ENCODE results near the gene SNAI3.

Gene SNAI3

DNA sequence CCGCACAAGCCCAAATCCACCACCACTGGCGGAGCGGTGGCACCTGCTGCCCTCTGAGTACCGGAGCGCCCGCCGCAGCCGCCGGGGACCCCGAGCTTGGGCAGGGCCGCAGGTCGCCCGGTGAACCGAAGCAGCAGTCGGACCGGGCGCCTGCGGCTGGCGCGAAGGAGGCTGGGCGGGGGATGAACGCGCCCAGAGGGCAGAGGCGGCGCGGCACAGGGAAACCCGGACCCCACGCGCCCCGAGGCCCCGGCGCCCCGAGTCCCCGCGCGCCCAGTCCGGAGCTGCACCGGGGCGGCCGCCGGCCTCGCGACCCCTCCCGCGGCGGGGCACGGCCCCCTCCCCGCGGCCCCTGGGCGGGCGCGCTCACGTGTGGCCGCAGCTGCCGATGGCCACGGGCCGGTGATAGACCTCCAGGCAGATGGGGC is 19.5 kb upstream of the SNAI3 start:
- no peak for DNase-seq (ENCODE audit: low spot score)

DNA sequence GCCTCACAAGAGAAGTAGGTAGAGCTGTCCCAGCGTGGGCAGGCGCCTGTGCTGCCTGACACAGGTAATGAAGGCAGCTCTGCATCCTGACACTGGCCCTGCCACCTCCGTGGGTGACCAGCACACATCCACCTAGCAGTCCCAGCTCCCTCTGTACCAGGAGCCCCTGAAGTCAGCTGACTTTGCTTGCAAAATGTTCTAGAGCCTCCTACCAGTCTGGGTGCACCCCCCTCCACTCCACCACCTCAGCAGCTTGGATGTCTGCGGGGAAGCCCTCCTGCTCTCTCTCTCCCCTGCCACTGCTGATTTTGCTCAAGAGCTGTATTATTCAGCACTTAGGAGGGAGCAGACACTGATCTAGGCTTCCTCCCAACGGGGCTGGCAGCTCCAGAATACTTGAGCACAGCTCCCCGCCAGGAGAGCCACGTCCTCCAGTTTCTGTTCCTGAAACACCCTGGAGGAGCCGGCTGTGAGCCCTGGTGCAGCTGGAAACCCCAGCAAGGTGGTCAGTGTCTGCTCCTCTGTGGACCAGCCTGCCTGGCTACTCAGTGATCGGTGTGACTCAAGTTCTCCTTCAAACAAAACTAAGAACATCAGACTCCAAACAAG is 18.9 kb upstream of the SNAI3 start:
- no peak for DNase-seq (ENCODE audit: low spot score)

DNA sequence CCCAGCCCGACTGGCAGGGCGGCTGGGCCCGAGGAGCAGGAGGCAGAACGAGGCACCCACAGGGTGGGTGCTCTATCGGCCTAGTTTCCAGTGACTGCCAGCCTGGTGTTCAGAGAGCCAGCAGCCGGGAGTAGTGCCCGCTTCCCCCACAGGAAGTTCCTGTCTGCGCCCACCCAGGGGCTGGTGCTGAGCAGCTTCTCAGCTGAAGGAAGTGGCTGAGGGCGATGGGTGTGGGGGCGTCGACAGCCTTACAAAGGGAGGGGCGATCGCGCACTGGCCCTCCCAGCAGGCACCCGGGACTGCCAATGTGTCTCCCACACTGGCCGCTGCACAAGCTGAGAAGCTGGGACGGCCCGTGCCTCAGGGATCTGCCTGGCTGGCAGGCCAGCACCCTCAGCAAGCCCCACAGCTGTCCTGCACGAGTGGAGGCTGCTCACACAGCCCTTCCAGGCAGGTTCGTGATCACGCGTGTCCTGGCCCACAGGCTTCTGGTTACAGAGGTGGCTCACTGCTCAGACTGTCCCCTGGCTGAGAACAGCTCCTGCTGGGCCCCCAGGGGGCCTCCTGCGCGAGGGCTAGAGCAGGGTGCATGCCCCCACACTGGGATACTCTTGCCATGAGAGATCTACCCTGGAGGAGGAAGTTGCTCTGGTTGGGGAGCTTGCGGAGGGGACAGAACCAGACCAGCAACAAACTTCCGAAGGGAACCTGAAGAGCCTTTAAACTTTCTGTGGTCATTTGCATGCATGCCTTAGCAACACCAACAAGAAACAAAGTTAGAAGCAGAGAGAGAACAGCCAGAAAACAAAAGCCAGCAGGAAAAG is 17.4 kb upstream of the SNAI3 start:
- no peak for DNase-seq (ENCODE audit: low spot score)

DNA sequence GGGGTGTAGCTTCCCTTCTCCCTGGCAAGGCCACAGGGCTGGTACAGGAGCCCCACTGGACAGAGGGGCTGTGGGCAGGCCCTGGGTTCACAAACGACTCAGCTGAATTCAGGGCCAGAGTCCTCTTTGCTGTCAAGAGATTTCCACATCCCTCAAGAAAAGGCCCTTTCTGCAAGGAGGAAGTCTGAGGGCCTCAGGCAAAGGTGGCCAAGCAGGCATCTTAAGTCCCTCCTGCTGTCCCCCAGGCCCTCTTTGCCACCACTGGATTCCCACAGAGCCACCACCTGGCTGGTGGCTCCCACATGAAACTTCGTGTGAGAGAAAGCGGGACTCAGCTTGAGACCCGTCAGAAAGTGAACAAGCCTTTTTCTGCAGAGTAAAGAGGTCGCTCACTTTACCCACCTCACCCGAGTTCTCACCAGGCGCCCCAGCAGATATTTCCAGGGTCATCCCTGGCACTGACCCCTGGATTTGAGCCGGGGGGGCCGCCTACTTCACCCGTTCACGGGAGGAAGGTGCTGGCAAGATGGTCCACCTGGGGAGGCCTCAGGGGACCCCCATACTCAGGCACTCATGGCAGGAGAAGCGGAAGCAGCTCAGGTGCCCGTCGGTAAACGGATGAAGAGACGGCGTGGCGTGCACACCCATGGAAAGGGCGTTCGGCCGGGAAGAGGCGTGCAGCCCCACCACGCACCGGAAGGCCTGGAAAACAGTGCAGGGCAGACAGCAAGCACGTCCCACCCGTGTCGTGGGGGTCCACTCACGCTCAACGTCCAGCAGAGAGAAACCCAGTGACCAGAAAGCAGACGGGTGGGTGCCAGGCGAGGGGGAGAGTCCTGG is 16.3 kb upstream of the SNAI3 start:
- DNase-seq (ENCODE audit: low spot score), result no peak

DNA sequence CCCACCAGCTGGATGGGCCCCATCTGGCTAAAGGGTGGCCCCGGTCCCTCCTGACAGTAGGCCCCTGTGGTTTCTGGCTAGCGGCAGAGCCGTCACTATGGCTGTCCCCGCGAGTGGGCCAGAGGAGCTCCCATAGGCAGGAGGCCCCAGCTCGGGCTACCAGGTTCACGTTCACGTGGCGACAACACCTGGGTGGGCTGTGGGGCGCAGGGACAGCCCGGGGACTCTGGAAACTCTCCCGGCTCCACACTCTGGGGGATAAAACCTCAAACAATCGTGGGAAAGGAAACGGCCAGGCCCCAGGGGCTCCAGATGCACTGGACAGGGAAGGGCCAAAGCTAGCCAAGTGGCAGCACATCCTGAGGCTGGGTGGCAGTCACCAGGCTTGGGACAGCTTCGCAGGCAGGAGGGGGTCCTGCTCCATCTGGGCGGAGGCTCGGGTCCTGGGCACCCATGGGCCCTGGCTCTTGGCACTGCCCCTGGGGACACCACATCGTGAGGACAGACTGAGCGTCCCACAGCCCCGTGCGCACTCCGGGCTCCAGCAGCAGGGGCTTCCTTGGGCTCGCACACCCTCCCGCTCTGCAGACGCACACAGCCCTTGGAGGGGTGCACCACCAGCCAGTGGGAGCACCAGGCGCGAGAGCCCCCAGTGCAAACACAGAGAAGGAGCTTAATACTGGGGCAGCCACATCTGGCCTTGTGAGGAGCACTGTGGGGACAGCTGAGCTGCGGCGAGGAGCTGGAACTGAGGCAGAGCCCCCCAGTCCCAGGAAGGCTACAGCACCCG is 15.5 kb upstream of the SNAI3 start:
- DNase-seq (ENCODE audit: low spot score), result no peak

DNA sequence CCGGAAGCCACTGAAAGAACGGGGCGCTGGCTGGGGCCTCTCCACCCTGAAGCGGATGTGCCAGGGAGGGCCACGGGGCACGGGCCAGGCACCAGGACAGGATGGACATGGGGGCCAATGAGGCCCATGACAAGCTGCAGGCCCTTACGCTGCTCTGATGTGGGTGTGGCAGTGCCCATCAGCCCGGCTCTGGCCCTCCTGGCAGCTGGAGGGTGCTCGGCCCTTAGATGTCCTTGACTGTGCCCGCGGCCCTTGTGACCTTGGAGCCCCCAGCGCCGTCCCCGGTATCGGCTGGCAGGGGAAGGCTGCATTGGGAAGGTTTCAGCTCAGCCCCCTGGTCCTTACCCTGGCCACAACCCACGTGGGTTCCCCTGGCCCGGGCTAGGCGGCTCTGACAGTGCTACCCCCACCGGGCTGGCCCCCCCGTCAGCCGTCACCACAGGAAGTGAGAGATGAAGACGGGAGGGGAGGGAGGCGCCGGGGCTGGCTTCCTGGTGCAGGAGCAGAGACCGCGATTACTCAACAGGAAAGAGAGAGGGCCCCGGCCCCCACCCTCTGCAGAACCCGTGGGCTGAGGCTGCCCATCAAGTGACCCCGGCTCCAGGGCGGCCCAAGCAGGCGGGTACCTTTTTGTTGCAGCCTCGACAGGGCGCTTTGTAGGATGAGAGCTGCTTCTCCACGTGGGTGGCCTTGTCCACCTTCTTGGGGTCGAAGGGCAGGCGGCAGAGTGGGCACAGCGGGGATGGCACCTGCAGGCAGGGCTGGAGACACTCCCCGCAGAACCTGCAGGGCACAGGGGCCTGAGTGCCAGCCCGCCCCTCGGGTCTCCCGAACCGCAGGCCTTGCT is 14.6 kb upstream of the SNAI3 start:
- DNase-seq (ENCODE audit: low spot score), result no peak

DNA sequence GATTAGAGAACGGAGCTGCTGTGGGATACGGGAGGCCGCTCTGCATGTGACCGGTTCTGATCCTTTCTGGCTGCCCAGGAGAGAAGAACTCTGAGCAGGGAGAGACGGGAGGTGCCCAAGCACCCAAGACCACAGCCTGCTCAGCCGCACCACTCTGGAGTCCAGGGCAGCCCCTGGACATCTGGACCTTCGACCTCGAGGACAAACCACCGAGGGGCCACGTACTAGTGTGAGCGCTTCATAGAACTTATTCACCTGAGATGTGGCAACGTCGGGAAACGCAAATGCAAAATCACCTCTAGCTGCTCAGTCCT is 14.0 kb upstream of the SNAI3 start:
- DNase-seq (ENCODE audit: low spot score), result no peak

DNA sequence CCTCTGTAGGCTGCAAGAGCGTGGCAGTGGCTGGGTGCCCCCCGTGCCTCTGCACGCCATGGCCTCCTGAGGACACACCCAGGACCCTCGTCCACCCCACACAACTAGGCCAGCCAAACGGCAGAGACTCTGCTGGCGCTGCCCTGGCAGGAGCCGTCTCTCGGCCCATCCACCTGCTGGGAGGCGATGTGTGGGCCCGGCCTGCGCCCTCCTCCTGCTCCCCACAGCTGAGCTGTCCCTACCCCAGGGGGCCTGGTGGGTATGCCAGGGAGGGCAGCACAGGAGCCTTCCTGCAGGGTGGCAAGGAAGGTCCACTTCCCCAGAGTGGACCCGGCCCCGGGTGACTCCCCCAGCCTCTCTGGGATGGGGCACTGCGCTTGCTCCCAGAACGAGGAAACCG is 12.9 kb upstream of the SNAI3 start:
- DNase-seq (ENCODE audit: low spot score), result no peak

DNA sequence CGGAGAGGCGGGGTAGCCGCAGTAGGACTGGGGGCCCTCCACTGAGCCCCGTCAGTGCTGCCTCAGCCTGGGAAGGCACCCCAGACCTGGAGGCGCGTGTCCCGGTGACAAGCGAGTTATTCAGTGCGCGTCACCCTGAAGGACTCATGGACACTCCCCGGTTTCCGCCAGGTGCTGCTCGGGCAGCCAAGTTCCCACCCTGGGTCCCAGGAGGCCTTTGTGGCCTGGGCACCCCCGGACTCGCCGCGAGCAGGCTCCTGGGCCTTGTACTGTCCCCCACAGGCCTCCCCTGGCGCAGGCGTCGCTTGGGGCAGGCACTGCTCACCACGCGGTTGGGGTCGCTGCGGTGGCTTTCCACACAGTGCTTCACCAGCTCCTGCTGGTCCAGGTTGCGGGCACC is 12.3 kb upstream of the SNAI3 start:
- DNase-seq (ENCODE audit: low spot score), result no peak

DNA sequence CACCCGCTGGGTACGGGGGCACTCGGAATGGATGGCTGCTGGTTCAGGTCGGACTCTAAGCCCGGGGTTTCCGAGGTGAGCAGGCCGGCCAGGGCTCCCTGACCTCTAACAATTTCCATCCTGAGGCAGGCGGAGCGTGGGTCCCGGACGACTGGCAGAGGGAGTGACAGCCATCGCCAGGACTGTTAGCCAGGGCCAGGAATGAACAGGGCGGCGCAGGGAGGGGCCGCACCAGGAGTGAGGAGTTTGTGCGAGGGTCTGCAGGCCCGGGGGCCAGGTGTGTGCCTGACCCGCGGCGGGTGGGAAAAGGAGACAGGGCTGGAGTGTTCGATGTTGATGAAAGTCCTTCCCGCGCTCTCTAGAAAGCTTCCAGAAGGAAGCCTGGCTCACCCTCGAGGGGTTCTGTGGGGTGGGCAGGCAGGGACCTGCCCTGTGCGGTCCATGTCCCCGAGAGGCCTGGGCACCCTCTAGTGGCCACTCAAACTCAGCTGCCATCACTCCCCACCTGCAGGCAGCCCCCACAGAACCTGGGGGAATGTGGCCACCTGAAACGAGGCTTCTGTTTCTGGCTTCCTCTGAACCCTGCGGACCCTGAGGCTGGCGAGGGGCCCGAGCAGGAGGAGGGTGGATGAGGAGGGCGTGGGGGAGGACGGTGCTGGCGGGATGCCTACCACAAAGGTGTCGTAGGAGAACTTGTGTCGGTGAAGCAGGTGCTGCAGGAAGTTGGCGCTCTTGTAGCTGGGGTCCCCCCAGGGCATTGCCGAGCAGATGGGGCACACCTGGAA is 11.7 kb upstream of the SNAI3 start:
- no peak for DNase-seq (ENCODE audit: low spot score)

DNA sequence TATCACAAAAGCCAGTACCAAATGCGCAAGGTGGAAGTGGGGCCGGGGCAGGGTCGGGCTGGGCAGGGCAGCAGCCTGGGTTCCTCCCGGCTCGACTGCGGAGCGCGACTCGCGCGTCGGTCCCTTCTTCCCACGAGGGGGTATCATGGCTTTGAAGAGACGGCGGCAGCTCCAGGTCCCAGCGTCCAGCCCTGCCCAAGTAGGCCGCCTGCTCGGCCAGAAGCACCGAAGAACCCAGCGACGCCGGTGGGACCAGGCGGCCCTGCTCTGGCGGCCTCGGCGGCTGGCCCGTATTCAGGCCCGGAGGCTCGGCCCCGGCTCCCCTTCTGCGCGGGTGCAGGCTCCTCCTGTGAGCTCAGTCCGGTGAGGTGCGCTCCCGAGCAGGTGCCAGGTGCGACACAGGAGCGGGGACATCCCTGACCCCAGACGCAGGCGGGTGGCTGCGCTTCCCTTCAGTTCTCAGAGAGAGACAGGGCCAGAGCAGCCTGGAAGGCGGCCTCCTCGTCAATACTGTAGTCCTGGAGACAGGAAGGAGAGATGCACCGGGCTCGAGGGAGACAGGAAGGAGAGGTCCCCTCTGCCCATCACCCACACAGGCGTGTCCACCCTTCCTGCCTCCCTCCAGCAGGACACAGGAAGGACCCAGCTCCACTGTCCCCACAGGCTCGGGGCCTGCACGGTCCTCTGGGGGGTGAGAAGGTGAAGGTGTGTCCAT is 11.0 kb upstream of the SNAI3 start:
- no peak for DNase-seq (ENCODE audit: low spot score)

DNA sequence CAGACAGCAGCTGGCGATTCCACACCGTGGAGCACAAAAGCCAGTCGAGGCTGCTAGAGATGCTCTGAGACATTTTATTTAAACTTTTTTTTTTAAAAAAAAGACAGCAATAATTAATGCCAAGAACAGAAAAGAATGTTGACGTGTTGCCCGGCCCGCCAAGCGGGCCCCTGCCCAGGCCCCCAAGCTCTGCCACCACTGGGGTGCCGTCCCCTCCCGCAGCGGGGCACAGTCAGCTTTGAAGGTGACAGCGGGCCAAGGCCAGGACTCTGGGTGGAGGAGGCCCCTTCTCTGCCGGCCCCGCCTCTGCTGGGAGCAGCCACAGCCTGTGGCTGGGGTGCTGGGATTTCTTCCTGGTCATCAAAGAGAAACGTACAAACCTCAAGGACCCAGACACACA is 10.1 kb upstream of the SNAI3 start:
- no peak for DNase-seq (ENCODE audit: low spot score)

DNA sequence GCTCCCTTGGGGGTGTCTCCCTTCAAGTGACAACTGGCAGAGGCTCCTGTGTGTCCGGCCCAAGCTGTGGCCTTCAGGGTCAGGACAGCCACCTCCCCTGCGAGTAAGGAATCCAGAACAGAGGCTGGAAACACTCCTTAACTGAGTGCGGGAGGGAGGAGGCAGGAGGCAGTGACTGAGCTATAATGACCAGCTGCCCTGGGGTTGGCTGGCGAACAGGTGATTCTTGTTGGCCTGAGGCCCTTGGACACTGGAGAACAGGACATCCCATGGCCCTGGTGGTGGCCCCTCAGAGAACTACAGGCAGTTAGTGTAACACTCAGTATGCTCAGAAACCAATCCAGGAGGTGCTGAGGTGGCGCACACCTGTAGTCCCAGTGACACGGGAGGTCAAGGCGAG is 9.4 kb upstream of the SNAI3 start:
- no peak for DNase-seq (ENCODE audit: low spot score)

DNA sequence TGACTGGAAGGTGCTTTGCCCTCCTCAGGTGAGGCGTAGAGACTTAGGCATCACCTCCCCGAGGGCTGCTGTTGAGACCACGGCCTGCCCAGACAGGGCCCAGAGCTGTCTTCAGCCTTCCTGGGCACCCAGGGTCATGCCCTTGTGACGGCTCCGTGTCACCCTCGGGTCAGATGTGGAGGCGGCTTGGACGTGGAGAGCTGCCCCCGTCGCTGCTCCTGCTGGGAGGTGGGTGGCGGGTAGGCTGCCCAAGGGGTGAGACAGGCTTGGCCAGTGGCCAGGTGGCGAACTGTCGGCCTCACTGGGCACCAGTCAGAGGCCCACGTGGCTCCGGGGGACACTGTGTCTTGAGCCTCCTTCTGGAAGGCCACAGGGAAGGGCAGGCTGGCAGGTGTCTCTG is 8.9 kb upstream of the SNAI3 start:
- DNase-seq (ENCODE audit: low spot score), result no peak

DNA sequence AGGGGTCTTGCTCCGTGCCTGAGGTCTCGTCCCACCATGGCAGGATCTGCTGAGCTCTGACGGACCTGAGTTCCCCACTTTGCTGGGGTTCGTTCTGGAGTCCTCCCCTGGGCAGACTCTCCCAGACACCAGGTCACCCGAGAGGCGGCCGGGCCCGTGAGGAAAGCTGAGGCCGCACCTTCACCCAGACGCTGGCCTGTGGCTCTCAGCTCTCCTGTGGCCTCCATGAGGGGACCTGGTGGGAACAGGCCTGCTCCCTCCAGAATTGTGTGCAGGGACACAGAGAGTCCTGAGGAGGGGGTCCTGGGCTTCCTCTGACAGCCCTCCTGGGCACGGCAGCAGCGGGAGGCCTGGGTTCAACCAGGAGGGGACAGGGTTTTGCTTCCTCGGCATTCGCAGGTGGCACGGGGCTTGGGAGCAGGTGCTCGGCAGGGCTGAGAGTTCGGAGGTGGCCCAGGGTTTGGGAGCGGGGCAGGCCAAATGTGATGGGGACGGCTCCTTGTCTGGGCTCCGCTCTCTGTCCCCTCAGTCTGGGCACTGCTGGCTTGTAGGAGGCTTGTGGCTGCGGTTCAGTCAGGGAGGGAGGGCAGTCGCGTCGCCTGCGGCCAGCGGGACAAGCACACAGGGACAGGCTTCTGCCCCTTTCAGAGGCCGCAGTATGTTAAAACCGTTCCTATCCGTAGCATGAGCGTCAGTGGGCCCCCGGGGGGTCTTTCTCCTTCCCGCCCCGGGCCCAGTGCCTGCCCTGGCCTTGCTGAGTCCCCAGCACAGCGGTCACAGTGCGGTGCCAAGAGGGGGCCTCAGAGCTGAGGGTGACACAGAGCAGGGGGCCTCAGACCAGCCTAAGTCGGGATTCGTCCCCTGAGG is 8.1 kb upstream of the SNAI3 start:
- DNase-seq (ENCODE audit: low spot score), result no peak

DNA sequence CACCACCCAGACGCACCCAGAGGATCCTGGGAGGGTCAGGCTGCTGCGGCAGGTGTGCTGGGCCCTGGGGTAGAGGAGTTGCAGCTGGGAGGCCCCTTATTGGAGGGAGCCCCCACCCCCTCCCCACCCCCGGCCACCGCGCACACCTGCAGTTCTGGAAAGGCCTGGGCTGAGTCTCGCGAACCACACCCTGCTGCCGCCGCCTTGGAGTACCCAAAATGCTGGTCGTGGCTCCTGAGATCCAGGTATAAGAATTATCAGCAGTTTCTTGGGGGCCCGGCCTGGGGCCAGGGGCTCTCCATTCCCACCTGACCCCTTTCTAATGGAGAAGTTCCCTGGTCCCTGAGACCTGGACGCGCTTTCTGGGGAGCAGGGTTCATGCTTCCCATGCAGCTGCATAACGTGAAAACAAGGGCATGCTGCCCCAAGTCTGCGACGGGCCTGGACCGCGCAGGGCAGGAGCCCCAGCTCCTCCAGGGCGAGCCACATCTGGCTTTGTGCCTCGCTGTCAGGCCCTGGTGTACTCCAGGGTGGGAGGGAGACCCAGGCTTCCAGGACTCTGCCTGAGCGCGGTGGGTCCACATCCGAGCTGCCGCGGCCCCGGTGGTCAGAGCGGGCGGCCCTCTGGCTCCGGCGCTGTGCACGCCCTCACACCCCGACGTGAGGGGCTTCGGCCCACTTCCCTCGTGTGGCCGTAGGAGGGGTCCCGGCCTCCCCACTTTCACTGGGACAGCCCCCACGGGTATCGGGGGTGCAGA is 7.3 kb upstream of the SNAI3 start:
- DNase-seq (ENCODE audit: low spot score), result no peak

DNA sequence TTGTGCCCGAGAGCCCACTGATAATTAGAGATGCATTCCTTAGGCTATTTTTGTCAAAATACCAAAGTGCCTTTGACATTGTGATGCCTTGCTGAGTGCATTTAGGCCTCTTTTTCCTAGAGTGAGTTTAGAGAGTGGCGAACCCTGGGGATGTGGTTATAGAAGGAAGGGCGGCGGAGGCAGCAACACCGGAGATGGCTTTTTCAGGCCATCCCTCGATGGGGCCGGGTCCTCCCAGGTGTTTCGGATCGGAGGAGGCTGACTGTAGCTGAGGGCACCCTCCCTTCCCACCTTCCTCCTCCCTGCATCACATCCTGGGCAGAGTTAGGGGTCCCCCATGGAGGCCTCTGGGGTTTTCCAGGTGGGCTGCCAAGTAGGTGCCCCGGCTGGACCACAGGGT is 6.6 kb upstream of the SNAI3 start:
- DNase-seq (ENCODE audit: low spot score), result no peak

DNA sequence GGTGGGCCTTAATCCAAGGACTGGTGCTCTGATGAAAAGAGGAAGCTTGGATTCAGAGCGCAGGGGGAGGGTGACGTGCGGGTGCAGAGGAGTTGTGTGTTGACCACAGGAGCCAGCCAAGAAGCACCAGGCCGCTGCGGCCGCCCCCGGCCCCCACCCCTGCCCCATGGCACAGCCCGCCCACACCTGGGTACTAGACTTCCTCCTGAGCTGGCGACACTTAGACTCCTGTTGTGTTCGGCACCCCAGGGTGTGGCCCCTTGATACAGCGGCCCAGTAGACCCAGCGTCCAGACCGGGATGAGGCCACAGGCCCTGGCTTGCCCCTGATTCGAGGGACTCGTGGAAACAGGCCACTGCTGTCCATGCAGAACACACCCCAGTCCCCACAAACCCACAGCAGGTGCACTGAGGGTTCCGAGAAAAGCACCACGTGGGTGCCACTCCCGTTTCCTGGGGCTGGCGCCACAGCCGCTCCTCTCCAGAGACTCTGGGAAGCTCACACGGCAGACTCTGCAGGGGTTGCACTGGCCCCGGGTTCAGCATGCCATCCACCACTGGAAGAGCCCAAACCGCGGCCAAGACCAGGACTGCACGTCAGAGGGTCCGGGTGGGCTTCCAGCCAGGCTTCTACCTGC is 5.7 kb upstream of the SNAI3 start:
- no peak for DNase-seq (ENCODE audit: low spot score)

All from LoVo (cell line).